ENCODE data around the gene SLC45A1.
"Not testable (repeated sequence)": the region's sequence is repeated elsewhere in the genome, so short reads cannot be mapped to it uniquely, and the experiment has no call there.

The SLC45A1 gene

GRCh38 chr1:8371372-8371991, 53.6 kb downstream of the SLC45A1 start:
- no peak for DNase-seq

GRCh38 chr1:8373125-8373524, 55.2 kb downstream of the SLC45A1 start:
- DNase-seq, result no peak

- DNase-seq, result peak; percentile 73
Measured at GRCh38 chr1:8373581-8374241, 55.8 kb downstream of the SLC45A1 start.

GRCh38 chr1:8374356-8374755, 56.4 kb downstream of the SLC45A1 start:
- no peak for DNase-seq

- peak; percentile 41 for DNase-seq
Measured at GRCh38 chr1:8374812-8375211, 56.9 kb downstream of the SLC45A1 start.

GRCh38 chr1:8376358-8376840, 58.5 kb downstream of the SLC45A1 start:
- DNase-seq, result no peak

- DNase-seq, result no peak
Measured at GRCh38 chr1:8377271-8377981, 59.5 kb downstream of the SLC45A1 start.

GRCh38 chr1:8378178-8378577, 60.3 kb downstream of the SLC45A1 start:
- DNase-seq, result no peak

GRCh38 chr1:8378981-8379470, 61.1 kb downstream of the SLC45A1 start:
- DNase-seq, result no peak

GRCh38 chr1:8379513-8380186, 61.7 kb downstream of the SLC45A1 start:
- no peak for DNase-seq

- DNase-seq, result not testable (repeated sequence)
Measured at GRCh38 chr1:8380310-8380709, 62.4 kb downstream of the SLC45A1 start.

- peak; percentile 61 for DNase-seq
Measured at GRCh38 chr1:8381618-8382017, 63.7 kb downstream of the SLC45A1 start.

GRCh38 chr1:8382051-8382505, 64.2 kb downstream of the SLC45A1 start:
- DNase-seq, result no peak

GRCh38 chr1:8382608-8383505, 64.9 kb downstream of the SLC45A1 start:
- no peak for DNase-seq

- DNase-seq, result no peak
Measured at GRCh38 chr1:8384088-8384487, 66.2 kb downstream of the SLC45A1 start.

- no peak for DNase-seq
Measured at GRCh38 chr1:8384577-8384976, 66.7 kb downstream of the SLC45A1 start.

GRCh38 chr1:8386247-8386646, 68.3 kb downstream of the SLC45A1 start:
- no peak for DNase-seq

- DNase-seq, result no peak
Measured at GRCh38 chr1:8388732-8389562, 71.0 kb downstream of the SLC45A1 start.

- no peak for DNase-seq
Measured at GRCh38 chr1:8389958-8390535, 72.1 kb downstream of the SLC45A1 start.

- DNase-seq, result no peak
Measured at GRCh38 chr1:8390707-8391106, 72.8 kb downstream of the SLC45A1 start.

- DNase-seq, result no peak
Measured at GRCh38 chr1:8392522-8392921, 74.6 kb downstream of the SLC45A1 start.

Data from fibroblast of upper back skin (primary cell).